Right lobe of liver (tissue), 6 donors: ENCODE results near the gene CYLC2. TPM values are rescaled to one million over a fixed set of nuclear protein-coding genes. Genes with fewer than 3 reads are reported as not detected.

Experiments used
- ATAC-seq, 4 donors: fragments of 200-7000 bp; cut with Tn5 transposase; one replicate each; pipeline ENCODE4 v1.9.1; 2020; ENCODE audit warnings: mild to moderate bottlenecking in 4 of 4, moderate library complexity in 4 of 4
- DNase-seq, 3 donors: peaks; one replicate each; pipeline ENCODE4 v3.0.0-alpha.2; 2020
- H3K27ac ChIP-seq, 3 donors: fragments of 200-600 bp; one replicate each; pipeline ENCODE4 v1.8.0; 2022
- H3K27me3 ChIP-seq, 2 donors: fragments of 200-600 bp; one replicate each; pipeline ENCODE4 v1.8.0; 2022
- H3K36me3 ChIP-seq, 4 donors: fragments of 200-600 bp; sonication (generic) in 1 of 4; one replicate each; pipeline versions ENCODE4 v1.5.1 to v1.8.0; 2017 to 2022; ENCODE audit warnings: control low read depth in 1 of 4
- H3K4me1 ChIP-seq, 4 donors: fragments of 200-600 bp; sonication (generic) in 1 of 4; one replicate each; pipeline versions ENCODE4 v1.5.1 to v1.8.0; 2017 to 2022; ENCODE audit warnings: control low read depth in 1 of 4
- H3K4me3 ChIP-seq, 3 donors: fragments of 200-600 bp; one replicate each; pipeline ENCODE4 v1.8.0; 2022
- H3K9me3 ChIP-seq, 4 donors: fragments of 200-600 bp; sonication (generic) in 1 of 4; one replicate each; pipeline versions ENCODE4 v1.5.1 to v1.8.0; 2017 to 2022; ENCODE audit warnings: control low read depth in 1 of 4
- CTCF ChIP-seq, 4 donors: fragments of 200-600 bp in 3 of 4; fragments of 450-650 bp in 1 of 4; IDR thresholded peaks; one replicate each; pipeline versions ENCODE4 v1.5.1 to v1.8.0; 2016 to 2022; ENCODE audit warnings: antibody characterized with exemption in 4 of 4, mild to moderate bottlenecking in 2 of 4
- POLR2A ChIP-seq: fragments of 450-650 bp; IDR thresholded peaks from one replicate; pipeline ENCODE4 v1.6.1; 2017; ENCODE audit warnings: antibody characterized with exemption, mild to moderate bottlenecking
- WGBS: methylation state at CpG from one replicate; pipeline ENCODE4 v1.1.6; 2018; ENCODE audit warnings: low coverage, low lambda C conversion rate; ENCODE audit not compliant: insufficient coverage; ENCODE audit errors: missing lambda C conversion rate; 5-methylcytosine and 5-hydroxymethylcytosine counted together
- intact Hi-C, 2 donors: fragments of 100-400 bp; cut with DNase I; formaldehyde crosslinking; loops; one replicate each; pipeline versions ENCODE4 v1.11.2 to v1.14.1; 2022
- total RNA-seq, 6 experiments: library from RNA; depleted of rRNA in 2 of 6; stranded (reverse); fragments of >200 nt in 2 of 6; fragmentation: NEBNext Ultra II Directional in 3 of 6; extraction: Animal tissue kit (Norgen Biotek cat#: 25700) in 3 of 6; gene quantifications; one replicate each; pipeline versions ENCODE4 v1.1.0 to v1.2.4, GENCODE V29; 2016 to 2023
- donor health status: DM: no; HTN: yes; CAD: no.
- donor health status: DM: no; HTN: no; CAD: no.
- donor health status: DM: no; HTN: no; CAD: no.
- donor health status: DM: no; HTN: yes; CAD: no.
- donor health status: DM: no; HTN: yes; CAD: no.

Gene CYLC2
- total RNA-seq, 6 experiments from 2014 or later: not detected

GRCh38 chr9:102974530-102974929 is 20.6 kb upstream of the CYLC2 start:
- intact Hi-C loops: no loop called here

GRCh38 chr9:102975251-102975650 is 19.9 kb upstream of the CYLC2 start:
- WGBS: 40% methylated on average over 1 of the region's 4 CpGs
- DNase-seq: no peak
- Histone ChIP-seq H3K9me3 (no peaks in the 10 kb centered on the region), H3K4me1 (no peaks in the 10 kb centered on the region), H3K27me3 (no peaks in the 10 kb centered on the region), H3K36me3 (no peaks in the 10 kb centered on the region), H3K27ac (no peak overlapping the region), H3K4me3 (no peak overlapping the region)
- intact Hi-C loops: no loop called here
- ATAC-seq: no peak
- TF ChIP-seq POLR2A: no peak
- TF ChIP-seq CTCF (IDR thresholded peaks at IDR 0.05): no peak

More at GRCh38 chr9:102974530-102974929, 20.6 kb upstream of the CYLC2 start:
- DNase-seq (no peak), ATAC-seq (no peak)
- Histone ChIP-seq H3K4me3 (no peak overlapping the region), H3K36me3 (no peaks in the 10 kb centered on the region), H3K9me3 (no peaks in the 10 kb centered on the region), H3K4me1 (no peaks in the 10 kb centered on the region), H3K27me3 (no peaks in the 10 kb centered on the region), H3K27ac (no peak overlapping the region)
- 38% methylated on average over 1 of the region's 1 CpG for WGBS
- no peak for TF ChIP-seq CTCF (IDR thresholded peaks at IDR 0.05)

- no peaks in the 10 kb centered on the region for H3K4me1 ChIP-seq
- intact Hi-C loops: no loop called here
- no peak overlapping the region for H3K27ac ChIP-seq
- DNase-seq: no peak
- H3K36me3 ChIP-seq: no peaks in the 10 kb centered on the region
- ATAC-seq: peak in 1 of 4 donors; percentile 12
- no peaks in the 10 kb centered on the region for H3K27me3 ChIP-seq
- no peak overlapping the region for H3K4me3 ChIP-seq
- H3K9me3 ChIP-seq: no peaks in the 10 kb centered on the region
- WGBS: 23% methylated on average over 3 of the region's 3 CpGs
- TF ChIP-seq POLR2A (no peak), CTCF (IDR thresholded peaks at IDR 0.05) (no peak)
These were observed 9.8 kb upstream of the CYLC2 start for GRCh38 chr9:102985162-102985895.

GRCh38 chr9:102986425-102986824 is 8.7 kb upstream of the CYLC2 start:
- Histone ChIP-seq H3K36me3 (no peaks in the 10 kb centered on the region), H3K4me1 (no peaks in the 10 kb centered on the region), H3K9me3 (no peaks in the 10 kb centered on the region), H3K4me3 (no peak overlapping the region), H3K27me3 (no peaks in the 10 kb centered on the region), H3K27ac (no peak overlapping the region)
- intact Hi-C loops: no loop called here
- TF ChIP-seq POLR2A (no peak), CTCF (IDR thresholded peaks at IDR 0.05) (no peak)
- DNase-seq (no peak), ATAC-seq (no peak)
- no CpG with 5 or more reads among the region's 1 CpG for WGBS
